ENCODE data around the gene USPL1.
A peak's percentile ranks its signal among the peaks of the same experiment; 100 is the strongest.
"Not testable (repeated sequence)": the region's sequence is repeated elsewhere in the genome, so short reads cannot be mapped to it uniquely, and the experiment has no call there.

Gene USPL1

DNA sequence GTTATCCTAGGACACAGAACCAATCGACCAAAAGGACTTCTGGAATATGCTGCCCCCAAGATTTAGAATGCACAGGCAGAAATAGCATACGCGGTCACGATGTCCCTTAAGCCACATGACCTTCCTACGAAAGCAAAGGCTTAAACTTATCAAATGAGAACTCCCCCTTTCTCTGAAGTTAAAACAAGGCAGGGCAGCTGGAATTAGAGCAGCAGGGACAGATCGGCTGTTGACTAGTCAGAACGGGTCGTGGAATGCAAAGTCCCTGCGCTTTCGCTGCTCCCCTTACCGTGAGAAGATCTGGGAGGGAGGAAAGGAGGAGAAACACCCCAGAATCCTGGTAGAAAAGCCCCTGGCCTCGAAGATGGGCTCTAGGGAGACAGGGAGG, 799 bp upstream of the USPL1 start:
- DNase-seq = no peak

DNA sequence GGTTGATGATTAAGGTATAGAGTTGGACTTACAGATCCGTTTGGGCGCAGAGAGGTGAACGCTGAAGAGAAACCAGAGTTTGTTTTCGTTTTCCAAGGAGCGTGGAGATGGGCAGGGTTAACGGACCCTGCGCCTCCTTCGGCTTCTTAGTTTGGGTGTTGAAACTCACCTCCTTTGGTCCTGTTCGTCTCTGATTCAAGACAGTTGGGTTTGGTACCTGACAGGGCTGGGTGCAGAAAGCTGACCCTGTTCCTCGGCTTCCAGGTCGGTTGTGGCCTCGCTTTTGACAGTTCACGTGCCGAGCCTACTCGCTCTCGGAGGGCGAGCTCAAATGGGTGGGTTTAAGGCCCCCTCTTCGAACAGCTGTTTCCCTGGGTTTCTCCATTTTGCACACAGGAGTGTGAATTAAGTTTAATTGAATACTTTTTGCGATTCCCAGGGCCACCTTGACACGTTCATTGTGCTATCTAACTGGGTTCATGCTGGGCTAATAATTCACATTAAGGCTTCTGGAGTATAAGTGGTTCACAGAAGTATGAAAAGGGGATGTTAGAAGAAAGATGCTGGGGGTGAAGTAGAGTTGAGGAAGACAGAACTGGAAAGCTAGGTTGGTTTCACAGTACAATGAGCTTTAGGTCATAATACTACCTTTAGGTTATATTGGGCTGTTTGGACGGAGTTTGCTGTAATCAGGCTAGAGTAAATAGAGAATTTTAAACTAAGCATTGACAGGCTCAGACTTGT, 638 bp downstream of the USPL1 start:
- DNase-seq = peak; percentile 36

DNA sequence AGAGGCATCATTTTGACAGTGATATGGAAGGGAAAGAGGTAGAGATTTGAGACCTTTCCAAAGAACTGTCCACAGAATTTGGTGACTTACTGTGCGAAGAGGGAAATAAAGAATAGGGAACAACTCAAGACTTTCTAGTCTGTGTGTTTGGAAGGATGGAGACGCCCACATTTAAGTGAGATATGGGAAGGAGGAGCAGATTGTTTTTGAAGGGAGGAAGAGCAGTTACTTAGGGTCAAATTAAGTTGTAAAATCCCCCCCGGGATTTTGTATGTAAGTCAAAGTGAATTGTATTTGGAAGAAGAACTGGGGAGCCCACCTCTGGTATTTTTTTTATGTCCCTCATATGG, 1.2 kb downstream of the USPL1 start:
- no peak for DNase-seq

DNA sequence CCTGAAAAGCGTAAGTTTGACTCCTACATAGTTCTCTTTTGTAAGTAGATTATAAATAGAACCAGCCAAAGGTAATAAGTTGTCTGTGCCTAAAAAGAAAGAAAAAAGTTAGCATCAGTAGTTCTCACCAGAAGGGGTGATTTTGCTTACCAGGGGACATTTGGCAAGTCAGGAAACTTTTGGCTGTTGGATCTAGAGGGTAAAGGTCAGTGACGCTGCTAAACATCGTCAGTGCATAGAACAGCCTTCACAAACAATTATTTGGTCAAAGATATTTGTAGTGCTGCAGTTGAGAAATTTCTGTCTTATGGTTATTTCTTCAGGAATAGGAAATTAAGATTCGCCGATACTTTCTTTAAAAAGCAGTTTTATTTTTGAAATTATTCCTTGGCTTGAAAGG, 2.0 kb downstream of the USPL1 start:
- no peak for DNase-seq

DNA sequence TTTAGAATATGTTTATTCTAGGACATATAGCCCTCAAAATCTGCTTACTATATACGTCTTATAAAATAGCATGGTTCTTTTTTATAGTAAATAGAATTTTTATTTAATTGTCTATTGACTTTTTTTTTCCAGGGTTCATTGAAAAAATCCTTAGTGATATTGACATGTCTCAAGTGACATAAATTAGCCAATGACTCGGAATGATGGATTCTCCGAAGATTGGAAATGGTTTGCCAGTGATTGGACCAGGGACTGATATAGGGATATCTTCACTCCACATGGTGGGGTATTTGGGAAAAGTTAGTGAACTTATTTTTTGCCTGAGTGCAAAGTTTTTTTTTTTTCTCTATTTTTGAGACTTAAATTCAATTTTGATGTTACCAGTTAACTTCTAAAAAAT, 3.2 kb downstream of the USPL1 start:
- DNase-seq = no peak

DNA sequence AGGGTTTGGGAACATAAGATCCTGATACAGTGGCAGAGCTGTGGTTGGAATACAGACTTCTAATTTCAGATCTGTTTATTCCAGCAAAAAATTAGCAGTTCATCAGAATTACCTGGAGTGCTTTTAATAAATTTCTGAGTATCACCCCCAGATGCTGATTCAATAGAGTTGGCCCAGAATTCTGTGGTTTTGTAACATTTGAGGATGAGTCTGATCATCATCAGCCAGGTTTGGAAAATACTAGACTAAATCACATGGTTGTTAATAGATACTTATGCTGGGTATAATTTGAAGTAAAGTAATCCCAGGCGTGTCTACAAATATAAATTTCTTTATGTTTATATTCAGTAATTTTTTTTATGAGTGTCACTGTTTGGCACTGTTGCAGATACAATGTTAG, 4.8 kb downstream of the USPL1 start:
- DNase-seq = no peak

DNA sequence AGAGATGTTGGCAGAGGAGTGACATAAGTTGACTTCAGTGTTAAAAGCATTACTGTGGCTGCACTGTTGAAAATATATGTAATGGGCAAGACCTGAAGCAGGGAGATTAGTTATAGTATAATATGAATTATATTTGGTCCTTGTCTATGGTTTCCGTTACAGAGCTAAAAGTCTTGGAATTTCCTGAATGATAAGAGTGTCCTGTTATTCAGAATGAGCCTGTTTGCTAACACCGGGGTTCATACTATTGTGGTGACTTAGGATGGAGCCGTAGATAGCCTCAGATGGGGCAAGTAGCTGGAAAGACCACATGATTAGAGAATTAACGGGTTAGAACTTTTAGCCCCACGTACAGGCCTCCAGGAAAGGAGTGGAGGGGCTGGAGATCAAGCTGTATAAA, 5.7 kb downstream of the USPL1 start:
- DNase-seq = no peak

DNA sequence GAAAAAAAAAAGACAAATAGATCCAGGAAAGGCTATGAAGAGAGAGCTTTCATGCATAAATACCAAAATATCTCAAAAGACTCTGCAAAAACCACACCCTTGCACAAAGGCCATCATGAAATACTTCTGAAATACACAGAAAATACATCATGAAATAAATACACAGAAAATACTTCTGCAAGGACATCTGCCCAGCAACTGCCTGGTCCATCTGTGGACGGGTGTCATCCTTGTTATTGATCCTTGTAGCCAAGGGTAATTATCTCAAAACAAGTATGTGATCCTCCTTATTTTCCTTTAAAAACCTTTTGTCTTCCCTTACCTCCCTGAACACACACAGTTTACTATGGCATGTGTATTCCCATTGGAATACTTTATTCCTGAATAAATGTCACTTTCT, 6.9 kb downstream of the USPL1 start:
- DNase-seq = no peak

DNA sequence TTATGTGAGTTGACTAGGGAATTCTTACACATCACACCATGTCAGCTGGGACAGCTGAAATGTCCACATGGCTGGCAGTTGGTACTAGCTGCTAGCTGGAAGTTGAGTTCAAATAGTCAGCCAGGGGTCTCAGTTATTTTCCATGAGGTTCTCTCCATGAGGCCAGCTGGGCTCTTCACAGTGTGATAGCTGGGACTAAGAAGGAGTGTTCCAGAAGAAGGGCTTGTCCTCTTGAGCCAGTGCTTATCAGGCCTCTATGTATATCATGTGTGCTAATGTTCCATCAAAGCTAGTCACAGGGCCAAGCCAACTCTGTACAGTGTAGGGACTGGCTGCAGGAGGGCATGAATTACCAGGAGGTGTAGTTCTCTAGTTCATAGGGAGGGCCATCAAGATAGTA, 11.8 kb downstream of the USPL1 start:
- DNase-seq = no peak

DNA sequence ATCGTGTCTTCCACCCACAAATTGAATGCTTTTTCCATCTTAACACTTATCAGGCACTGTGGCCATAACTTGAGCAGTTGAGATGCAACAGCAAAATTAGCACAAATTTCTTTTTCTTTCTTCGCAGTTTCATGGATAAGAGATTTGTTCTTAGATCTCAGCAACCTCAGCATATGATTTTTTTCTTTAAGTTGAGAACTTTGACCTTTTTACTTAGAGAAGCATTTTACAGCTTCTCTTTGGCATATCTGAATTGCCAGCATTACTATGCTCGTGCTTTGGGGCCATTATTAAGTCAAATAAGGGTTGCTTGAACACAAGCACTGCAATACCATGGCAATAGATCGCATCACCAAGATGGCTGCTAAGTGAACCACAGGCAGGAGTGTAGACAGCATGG, 16.1 kb downstream of the USPL1 start:
- DNase-seq = no peak

DNA sequence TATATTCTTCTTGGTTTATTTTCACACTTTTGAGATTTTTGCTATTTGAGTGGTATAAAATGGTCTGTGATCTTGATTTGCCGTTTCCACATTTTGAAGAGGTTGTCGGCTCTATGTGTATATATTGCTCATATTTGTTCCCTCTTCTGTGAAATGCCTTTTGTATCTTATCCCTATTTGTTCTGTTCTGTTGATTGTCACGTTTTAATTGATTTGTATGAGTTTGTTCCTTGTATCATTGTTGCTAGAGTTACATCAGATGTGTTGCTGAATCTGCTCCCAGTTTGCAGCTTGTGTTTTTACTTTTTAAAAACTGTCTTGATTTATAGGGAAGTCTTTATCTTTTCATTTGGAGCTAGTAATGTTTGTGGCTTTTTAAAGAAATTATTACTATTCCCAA, 17.1 kb downstream of the USPL1 start:
- DNase-seq = no peak

DNA sequence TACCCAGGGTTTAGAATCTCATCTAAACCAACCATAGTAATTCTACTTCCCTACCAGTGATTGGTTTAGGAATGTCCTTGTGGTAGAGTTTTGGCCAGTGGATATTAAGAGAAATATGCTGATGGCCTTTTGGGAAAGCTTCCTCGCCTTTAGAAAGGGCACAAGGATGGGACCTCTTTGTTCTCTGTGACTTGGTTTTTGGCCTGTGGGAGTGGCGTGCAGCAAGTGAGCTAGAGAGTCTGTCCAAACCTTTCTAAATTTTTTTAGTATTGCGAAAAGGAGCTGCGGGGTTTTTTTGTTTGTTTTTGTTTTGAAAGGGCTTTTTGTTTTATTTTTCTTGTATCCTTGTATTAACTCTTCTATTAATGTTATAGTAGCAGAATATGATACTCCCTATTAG, 20.6 kb downstream of the USPL1 start:
- DNase-seq = no peak

DNA sequence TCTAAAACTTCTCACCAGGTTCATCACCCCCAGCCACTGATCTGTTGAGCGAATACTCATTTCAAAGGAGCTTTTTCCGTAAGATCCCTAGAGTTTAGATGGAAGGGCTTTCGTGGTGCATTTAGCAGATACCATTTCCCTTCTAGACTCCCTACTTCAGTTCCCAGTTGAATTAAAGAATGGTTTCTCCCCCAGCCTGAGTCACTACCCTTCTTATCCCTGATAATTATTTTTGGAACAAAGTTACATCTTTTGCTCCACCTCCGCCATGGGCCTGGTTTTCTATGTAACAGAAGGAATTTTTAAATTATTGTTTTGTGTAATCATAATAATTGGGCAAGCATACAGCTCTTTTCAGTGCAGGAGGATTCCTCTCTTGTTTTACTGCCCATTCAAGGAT, 22.0 kb downstream of the USPL1 start:
- no peak for DNase-seq

DNA sequence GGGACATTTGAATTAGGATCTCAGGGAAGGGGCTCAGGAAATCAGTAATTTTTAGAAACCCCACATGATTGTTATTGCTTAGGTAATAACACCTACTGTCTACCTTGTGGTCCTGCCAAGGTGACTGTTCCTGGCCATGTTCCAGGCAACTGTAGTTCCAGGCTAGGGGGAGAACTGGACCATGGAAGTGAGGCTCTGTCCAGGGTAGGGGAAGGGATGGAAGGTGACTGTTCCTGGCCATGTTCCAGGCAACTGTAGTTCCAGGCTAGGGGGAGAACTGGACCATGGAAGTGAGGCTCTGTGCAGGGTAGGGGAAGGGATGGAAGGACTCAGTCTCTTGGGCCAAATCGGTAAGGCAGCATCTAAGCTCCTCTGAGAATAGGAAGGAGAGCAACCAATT, 23.5 kb downstream of the USPL1 start:
- not testable (repeated sequence) for DNase-seq

DNA sequence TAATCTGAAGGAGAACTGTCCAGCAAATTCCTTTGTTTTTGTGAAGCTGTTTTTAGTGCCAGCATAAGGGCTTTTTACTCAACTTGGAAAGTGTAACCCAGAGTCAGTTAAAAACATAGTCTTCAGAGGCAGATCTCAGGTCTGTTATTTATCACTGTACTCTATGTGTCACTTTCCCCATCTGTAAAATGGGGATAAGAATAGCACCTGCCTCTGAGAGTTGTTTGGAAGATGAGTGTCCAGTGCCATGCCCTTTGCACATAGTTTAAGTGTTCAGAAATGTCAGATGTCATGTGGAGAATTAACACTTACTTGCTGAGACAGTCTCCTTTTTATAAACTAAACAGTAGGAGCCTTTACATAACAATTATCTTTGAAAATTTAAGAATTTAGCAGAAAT, 27.9 kb downstream of the USPL1 start:
- no peak for DNase-seq

DNA sequence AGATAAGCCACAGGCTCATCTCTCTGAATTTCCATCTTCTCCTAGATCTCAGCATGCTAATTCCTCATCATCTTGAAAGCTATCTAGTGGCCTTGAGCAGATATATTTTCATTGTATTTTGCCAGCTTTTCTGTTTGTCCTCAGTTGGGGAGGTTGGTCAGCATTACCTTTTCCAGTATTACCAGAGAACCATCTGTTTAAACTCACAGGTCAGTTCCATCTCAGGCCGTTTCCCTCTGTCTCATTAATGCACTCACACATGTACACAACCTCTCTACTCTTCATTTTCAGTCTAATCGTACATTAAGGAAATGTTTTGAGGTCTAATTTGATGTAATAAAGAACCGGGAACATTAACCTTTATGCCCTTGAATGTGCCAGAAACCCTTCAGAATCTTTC, 29.7 kb downstream of the USPL1 start:
- DNase-seq = no peak

DNA sequence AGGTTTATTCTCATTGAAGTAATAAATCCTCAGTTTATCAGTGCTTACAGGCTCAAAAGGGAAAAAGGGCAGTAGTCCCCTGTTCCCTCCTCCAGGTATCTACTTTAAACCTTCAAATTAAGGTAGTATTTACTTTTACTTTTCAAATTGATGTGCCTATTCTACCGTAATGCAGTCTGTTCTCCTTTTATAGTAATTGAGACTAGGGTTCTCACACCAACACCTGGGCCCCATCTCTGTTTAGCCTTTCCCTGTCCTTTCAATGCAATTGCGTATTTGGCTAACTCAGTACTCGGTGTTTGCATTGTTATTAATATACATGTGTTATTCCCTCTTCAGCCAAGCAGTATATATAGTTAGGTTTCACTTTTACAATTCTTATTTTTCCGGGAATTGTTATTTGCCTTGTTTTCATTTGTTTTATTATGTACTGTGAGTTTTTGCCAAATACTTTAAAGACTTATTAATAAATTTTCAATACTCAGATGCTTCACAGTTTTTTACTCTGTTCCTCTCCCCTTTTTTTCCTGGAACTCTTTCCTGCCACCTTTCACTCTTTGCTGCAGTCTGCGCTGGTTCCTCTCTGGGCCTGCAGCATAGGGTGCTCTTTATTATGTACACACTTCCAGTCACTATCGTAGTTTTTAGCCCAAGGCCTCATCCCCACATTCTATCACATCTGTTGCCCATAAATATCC, 30.3 kb downstream of the USPL1 start:
- no peak for DNase-seq

DNA sequence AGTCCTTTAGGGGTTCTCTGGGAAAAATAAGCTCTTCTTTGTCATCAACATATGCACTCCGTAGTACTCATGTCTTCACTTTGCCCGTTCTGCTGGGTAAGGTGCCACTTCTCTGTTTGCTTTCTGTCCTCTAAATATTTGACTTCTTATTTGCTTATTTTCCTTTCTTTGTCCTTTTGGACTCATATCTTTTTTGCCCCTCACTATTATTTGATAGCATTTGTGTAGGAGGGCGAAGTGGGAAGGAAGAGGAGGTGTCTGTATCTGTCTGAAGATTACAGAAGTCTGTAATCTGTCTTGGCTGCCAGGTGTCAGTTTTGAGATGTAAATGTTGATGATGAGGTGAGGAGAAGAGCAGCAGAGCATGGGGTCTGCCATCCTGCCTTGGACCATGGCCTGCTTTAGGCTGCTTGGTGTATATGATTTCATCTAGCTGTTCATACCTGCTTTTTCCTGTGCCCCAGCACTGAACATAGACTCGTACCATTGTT, 30.8 kb downstream of the USPL1 start:
- DNase-seq = no peak

DNA sequence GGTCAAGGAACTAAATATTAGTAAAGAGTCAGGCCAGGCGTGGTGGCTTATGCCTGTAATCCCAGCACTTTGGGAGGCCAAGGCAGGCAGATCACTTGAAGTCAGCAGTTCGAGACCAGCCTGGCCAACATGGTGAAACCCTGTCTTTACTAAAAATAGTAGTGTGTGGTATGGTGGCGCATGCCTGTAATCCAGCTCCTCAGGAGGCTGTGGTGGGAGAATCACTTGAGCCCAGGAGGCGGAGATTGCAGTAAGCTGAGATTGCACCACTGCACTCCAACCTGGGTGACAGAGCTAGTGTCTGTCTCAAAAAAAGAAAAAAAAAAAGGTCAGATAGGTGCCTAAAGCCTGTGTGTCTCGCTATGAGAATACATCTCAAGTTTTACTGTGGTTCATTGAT, 33.9 kb downstream of the USPL1 start:
- DNase-seq = not testable (repeated sequence)

DNA sequence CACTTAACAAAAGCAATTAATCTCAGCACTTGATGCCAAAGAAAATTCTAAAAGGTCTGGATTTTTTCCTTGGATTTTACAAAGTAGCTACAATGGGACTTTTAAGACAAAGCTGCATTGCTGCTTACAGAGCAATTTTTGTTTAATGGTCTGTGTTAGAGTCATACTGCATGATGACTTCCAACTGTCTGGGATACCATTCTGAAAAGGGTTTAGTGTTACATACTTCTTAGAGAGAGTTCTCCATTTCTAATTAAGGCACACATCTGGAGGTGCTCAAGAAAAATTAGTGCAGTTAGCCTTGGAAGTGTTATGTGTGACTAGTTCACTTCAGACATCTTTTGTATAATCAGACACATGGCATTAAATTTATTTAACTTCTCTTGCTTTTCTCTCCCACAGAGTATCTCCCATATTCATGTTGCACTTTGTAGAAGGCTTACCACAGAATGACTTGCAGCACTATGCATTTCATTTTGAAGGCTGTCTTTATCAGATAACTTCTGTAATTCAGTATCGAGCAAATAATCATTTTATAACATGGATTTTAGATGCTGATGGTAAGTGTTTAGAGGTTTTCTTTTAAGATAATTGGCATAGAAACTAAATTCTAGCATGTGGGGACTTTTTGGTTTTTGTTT, 35.1 kb downstream of the USPL1 start:
- no peak for DNase-seq

DNA sequence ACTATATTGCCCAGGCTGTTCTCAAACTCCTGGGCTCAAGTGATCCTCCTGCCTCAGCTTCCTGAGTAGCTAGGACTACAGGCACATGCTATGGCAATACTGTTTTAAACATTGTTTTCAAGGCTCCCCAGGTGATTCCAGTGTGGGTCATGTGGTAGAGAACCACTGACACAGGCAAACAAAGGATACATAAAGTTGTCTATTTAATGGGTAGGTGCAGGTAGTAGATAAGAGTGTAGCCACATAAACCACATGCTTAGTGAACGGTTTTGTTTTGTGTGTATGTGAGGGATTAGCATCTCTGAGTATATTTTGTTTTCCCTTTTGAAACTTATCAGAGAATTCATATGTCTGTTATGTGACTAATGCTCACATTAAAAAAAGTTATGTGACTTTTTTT, 36.7 kb downstream of the USPL1 start:
- peak; percentile 12 for DNase-seq

DNA sequence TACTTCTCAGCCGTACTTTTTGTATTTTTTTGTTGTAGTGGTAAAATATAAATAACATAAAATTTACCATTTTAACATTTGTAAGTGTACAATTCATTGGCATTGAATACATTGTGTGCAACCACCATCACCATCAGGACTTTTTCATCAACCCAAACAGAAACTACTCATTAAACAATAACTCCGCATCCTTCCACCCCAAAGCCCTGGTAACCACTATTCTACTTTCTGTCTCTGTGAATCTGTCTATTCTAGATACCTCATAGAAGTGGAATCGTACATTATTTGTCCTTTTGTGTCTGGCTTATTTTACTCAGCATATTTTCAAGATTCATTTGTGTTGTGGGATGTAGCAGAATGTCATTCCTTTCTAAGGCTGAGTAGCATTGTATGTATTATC, 38.5 kb downstream of the USPL1 start:
- no peak for DNase-seq

DNA sequence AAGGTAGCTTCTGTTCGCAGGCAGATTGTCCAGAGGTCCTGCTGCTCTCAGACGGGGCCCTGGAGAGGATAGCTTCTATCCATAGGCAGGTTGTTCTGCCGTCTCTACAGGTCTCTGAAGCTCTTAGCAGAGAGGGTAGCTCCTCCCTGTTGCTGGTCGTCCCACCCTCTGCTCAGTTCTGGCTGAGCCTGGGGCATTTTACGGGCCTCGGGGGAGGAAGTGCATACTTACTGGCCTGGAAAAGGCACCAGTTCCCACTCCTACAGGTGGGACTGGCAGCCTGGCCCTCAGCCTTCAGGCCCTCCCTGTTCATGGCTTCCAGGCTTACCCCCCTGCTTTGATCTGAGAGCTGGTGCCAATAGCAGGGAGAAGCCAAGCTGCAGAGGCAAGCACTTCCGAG, 42.3 kb downstream of the USPL1 start:
- DNase-seq = no peak

DNA sequence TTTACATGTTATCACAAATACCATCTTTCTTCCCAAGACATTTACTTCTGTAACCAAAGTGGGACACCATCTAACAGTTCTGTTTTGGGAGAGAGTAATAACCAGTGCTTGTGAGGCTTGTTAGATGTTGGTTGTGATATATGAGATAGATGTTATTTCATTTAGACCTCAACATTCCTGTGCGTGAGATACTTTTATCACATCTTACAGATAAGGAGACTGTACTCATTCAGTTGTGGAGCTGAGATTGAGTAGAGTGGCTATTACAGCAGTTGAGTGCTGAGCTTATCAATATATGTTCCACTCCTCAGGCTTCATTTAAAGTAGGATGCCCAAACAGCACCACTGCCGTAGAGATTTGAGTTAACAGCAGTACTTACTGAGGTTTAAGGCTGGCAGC, 43.1 kb downstream of the USPL1 start:
- no peak for DNase-seq

All from activated naive CD4-positive, alpha-beta T cell treated with Interleukin-2 at 50 U/mL for 16 hours (primary cell).